Endothelial cell of hepatic sinusoid (primary cell): ENCODE results near the gene SFMBT1.

ENCODE experiments used
- in situ Hi-C: cut with HindIII; loops from 2 replicates; pipeline ENCODE4 v1.10.0; 2017; ENCODE audit warnings: low sequenced_read_pairs

Gene SFMBT1

DNA sequence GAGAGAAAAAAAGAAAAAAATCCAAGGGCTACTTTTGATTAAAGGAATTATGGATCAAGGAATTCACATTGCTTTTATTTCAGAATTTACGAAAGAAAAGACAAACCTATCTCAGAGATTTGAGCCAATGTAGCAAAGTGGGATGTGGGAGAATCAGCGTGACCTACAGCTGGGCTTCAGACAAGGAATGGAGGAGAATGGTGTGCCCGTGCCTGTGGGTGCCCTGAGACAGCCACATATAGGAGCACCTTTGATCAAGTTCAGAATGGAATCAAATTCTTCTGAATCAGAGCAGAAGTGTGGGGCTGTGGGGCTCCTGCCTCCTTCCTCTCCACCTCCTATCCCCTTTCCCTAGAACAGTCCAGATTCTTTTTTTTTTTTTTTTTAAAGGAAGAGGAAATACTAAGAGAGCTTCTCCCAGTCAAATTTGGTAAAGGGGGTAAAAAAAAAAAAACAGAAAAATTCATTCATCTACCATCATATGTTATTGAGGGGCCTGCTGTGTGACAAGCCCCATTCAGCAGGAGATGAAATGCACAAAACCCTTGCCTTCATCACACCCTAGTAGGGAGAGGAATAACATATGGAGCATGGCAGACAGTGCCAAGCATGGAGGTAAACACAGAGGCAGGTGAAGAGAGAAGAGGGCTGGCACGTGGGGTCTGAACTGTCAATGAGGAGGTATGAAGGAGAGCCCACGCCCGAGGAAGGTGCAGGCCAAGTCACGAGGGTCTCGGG, 186.0 kb downstream of the SFMBT1 start:
- in situ Hi-C loops: no loop called here

DNA sequence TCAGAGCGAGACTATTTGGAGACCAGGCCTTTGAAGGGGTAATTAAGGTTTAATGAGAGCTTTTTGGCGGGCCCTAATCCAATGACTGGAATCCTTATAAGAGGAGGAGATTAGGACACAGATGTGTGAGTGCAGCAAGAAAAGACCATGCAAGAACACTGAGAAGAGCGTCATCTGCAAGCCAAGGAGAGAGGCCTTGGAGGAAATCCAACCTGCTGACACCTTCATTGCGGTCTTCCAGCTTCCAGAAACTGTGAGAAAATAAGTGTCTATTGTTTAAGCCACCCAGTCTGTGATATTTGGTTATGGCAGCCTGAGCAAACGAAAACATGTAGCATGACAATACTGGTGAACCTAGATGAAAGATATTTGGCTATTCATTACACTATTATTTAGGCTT, 188.0 kb downstream of the SFMBT1 start:
- in situ Hi-C loops: no loop called here

DNA sequence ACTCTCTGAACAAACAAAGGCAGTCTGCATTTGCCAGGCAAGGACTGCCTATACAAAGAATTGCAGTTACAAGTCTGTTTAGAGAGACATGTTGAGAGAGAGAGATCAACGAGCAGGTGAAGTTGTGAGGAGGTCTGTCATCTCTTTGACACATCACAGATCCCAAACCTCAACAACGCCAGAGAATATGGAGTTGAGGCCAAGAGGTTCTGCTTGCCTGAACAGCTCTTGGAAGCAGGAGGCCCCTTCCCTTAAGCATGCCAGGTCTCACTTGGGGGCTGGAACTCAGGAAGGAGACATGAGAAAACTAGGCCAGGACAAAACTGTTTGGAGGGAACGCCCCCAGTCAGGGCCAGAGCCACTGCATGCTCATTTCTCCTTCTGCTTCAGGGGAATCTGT, 188.7 kb downstream of the SFMBT1 start:
- in situ Hi-C loops: no loop called here

DNA sequence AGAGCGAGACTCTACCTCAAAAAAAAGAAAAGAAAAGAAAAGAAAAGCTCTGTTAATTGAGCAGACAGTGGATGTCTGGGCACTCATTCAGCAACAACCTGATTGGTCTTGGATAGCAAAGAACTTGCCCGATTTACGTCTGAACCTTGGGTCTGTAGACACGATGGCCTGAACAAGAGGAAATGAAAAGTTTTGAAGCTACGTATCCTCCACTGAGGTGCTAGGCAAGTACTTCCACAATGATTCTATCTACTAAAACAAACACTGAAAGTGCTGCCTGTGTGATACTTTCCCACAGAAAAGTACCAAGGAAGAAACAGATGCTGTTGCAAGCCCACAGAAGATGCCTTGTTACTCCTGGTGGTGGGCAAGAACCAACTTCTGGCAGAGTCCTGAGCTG, 189.2 kb downstream of the SFMBT1 start:
- in situ Hi-C loops: no loop called here

DNA sequence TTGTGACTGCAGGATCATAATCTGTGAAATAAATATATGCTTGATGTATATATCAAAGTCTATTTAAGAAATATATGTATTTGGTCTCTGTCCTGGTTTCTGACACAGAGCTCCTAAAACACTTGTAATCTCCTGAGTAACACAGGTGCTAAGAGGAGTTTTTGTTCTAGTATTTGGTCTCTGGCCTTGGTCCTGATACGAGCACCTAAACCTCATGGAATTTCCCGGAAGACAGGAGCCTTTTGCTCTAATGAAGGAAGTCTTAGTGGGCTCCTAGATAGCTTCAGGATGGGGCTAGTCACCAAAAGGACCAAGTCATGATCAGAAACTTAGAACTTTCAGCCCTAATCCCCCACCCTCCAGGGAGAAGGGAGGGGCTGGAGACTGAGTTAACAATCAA, 191.9 kb downstream of the SFMBT1 start:
- in situ Hi-C loops: no loop called here
